Astrocyte (in vitro differentiated cells and primary cell): ENCODE measurements around the gene DNAJC30. TPM values are rescaled to one million over a fixed set of nuclear protein-coding genes. Genes with fewer than 3 reads are reported as not detected.

Experiments used
- DNase-seq: peaks from one replicate; pipeline ENCODE4 v3.0.0-alpha.2; 2010; ENCODE audit warnings: low read depth
- FAIRE-seq: peaks from 2 replicates; lab custom pipeline; 2011; peaks lifted over from hg19 to GRCh38; lab: Jason Lieb, UNC
- H2AFZ ChIP-seq: 2 replicates; pipeline ENCODE4 v1.6.0; 2012; ENCODE audit warnings: low read depth, low read length, inconsistent platforms
- H3K27ac ChIP-seq: 2 replicates; pipeline ENCODE4 v1.5.1; 2011; ENCODE audit warnings: low read depth, low read length, inconsistent platforms
- H3K27me3 ChIP-seq: 2 replicates; pipeline ENCODE4 v1.6.0; 2011; ENCODE audit warnings: low read length, inconsistent platforms; ENCODE audit not compliant: insufficient read depth
- H3K36me3 ChIP-seq: 2 replicates; pipeline ENCODE4 v1.5.1; 2011; ENCODE audit warnings: low read length, inconsistent platforms; ENCODE audit not compliant: insufficient read depth
- H3K4me1 ChIP-seq: 2 replicates; pipeline ENCODE4 v1.5.1; 2011; ENCODE audit warnings: low read length, inconsistent platforms; ENCODE audit not compliant: insufficient read depth
- H3K4me2 ChIP-seq: 2 replicates; pipeline ENCODE4 v1.6.0; 2012; ENCODE audit warnings: low read length, inconsistent platforms
- H3K4me3 ChIP-seq: 2 replicates; pipeline ENCODE4 v1.5.1; 2011; ENCODE audit warnings: low read depth, mild to moderate bottlenecking, low read length, inconsistent platforms; ENCODE audit not compliant: insufficient read depth
- H3K79me2 ChIP-seq: 2 replicates; pipeline ENCODE4 v1.6.0; 2012; ENCODE audit warnings: mild to moderate bottlenecking, low read length, inconsistent platforms; ENCODE audit not compliant: insufficient read depth
- H3K9ac ChIP-seq: 2 replicates; pipeline ENCODE4 v1.6.0; 2012; ENCODE audit warnings: mild to moderate bottlenecking, low read length, inconsistent platforms
- H3K9me3 ChIP-seq: 2 replicates; pipeline ENCODE4 v1.5.1; 2012; ENCODE audit warnings: low read depth, mild to moderate bottlenecking, low read length, inconsistent platforms; ENCODE audit not compliant: insufficient read depth
- H4K20me1 ChIP-seq: 2 replicates; pipeline ENCODE4 v1.6.0; 2012; ENCODE audit warnings: low read length, inconsistent platforms; ENCODE audit not compliant: insufficient read depth
- H3K27ac Mint-ChIP-seq: one replicate; pipeline ENCODE4 v1.8.0; 2021; ENCODE audit warnings: mild to moderate bottlenecking, mixed read lengths; ENCODE audit not compliant: unreplicated experiment
- H3K27me3 Mint-ChIP-seq: one replicate; pipeline ENCODE4 v1.8.0; 2021; ENCODE audit warnings: low read depth, mixed read lengths; ENCODE audit not compliant: unreplicated experiment
- H3K36me3 Mint-ChIP-seq: one replicate; pipeline ENCODE4 v1.8.0; 2021; ENCODE audit warnings: low read depth, mixed read lengths; ENCODE audit not compliant: unreplicated experiment
- H3K4me1 Mint-ChIP-seq: one replicate; pipeline ENCODE4 v1.8.0; 2021; ENCODE audit warnings: low read depth, mixed read lengths; ENCODE audit not compliant: unreplicated experiment
- H3K4me3 Mint-ChIP-seq: one replicate; pipeline ENCODE4 v1.8.0; 2021; ENCODE audit warnings: mild to moderate bottlenecking, moderate library complexity, mixed read lengths; ENCODE audit not compliant: unreplicated experiment
- H3K9me3 Mint-ChIP-seq: one replicate; pipeline ENCODE4 v1.8.0; 2021; ENCODE audit warnings: mild to moderate bottlenecking, mixed read lengths; ENCODE audit not compliant: unreplicated experiment
- EZH2 ChIP-seq: IDR thresholded peaks from 2 replicates; pipeline ENCODE4 v1.6.1; 2012; ENCODE audit warnings: mild to moderate bottlenecking, low read length, inconsistent platforms; ENCODE audit not compliant: insufficient read depth
- total RNA-seq: library from RNA; stranded (reverse); gene quantifications from 2 replicates; pipeline ENCODE4 v1.2.1, GENCODE V29; 2021
- TF ChIP-seq, protein P1 (sequence below): IDR thresholded peaks from 2 replicates; pipeline ENCODE4 v1.5.1; 2011; ENCODE audit warnings: low read depth, mild to moderate bottlenecking, inconsistent platforms, low read length, moderate library complexity; ENCODE audit not compliant: insufficient read depth

The DNAJC30 gene
- total RNA-seq, 1 donor from 2014 or later = 11.0 TPM

DNA sequence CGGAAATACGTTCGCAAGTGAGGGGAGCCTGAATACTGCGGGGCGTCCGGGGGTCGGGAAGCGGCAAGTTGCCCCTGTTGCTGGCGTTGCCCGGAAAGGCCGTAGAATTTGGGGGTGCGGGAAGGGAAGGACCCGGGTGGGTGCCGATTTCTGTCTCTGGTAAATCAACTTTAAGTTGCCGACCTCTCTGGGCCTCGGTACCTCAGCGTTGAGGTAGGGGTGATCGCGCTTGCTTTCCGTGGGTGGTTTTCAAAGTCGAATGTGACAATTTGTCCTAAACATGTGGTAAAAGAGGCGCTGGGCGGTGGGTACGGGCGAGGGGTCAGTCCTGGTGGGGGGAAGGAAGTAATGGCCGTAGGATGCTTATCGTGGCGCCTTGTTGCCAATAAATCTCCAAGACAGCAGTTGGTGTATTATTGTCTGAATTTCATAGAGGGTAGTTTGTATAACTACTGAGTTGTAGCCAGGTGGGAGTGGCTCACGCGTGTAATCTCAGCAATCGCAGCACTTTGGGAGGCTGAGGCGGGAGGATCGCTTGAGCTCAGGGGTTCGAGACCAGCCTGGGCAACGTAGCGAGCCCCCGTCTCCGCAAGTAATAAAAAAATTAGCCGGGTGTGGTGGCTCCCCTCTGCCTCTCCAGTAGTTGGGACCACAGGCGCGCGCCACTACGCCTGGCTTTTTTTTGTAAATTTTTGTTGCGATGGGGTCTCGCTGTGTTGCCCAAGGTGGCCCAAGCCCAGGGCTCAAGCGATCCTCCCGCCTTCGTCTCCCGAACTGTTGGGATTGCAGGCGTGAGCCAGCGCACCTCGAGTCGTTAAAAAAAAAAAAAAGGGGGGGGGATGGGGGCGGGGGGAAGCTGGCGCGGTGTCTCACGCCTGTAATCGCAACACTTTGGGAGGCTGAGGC is 788 bp upstream of the DNAJC30 start:
- FAIRE-seq = no peak
- Histone ChIP-seq H3K9me3 (no peaks in the 10 kb centered on the region), H3K9ac (peak overlapping the region; percentile 95), H3K4me3 (peak overlapping the region; percentile 97), H3K79me2 (peaks cover 91% of the 10 kb centered on the region), H4K20me1 (peaks cover 54% of the 10 kb centered on the region), H3K27me3 (no peaks in the 10 kb centered on the region), H2AFZ (peak overlapping the region; percentile 82), H3K36me3 (peaks cover 9% of the 10 kb centered on the region), H3K4me1 (peaks cover 25% of the 10 kb centered on the region), H3K4me2 (peak overlapping the region; percentile 92), H3K27ac (peak overlapping the region; percentile 88)
- H3K4me3 Mint-ChIP-seq = peak overlapping the region; percentile 98
- no peaks in the 10 kb centered on the region for H3K9me3 Mint-ChIP-seq
- H3K36me3 Mint-ChIP-seq = peaks cover 11% of the 10 kb centered on the region
- peaks cover 18% of the 10 kb centered on the region for H3K4me1 Mint-ChIP-seq
- no peaks in the 10 kb centered on the region for H3K27me3 Mint-ChIP-seq
- no peak for DNase-seq
- peak overlapping the region; percentile 78 for H3K27ac Mint-ChIP-seq
- TF ChIP-seq EZH2 = no peak
- TF ChIP-seq, protein P1, sequence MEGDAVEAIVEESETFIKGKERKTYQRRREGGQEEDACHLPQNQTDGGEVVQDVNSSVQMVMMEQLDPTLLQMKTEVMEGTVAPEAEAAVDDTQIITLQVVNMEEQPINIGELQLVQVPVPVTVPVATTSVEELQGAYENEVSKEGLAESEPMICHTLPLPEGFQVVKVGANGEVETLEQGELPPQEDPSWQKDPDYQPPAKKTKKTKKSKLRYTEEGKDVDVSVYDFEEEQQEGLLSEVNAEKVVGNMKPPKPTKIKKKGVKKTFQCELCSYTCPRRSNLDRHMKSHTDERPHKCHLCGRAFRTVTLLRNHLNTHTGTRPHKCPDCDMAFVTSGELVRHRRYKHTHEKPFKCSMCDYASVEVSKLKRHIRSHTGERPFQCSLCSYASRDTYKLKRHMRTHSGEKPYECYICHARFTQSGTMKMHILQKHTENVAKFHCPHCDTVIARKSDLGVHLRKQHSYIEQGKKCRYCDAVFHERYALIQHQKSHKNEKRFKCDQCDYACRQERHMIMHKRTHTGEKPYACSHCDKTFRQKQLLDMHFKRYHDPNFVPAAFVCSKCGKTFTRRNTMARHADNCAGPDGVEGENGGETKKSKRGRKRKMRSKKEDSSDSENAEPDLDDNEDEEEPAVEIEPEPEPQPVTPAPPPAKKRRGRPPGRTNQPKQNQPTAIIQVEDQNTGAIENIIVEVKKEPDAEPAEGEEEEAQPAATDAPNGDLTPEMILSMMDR = no peak

DNA sequence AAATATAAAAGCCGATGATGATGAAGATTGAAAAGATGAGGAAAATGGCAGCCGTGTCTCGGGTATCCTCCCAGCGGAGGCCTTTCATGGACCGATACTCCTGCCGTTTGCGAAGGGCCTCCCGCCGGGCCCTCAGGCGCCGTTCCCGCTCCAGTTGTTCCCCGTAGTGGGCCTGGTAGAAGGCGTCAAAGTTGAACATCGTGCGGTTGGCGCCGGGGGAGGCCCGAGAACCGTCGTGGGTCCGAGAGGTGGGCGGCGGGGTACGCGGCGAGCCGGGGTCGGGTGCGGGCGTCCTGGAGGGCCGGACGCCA is 553 bp downstream of the DNAJC30 start:
- Mint-ChIP-seq H3K4me1 (peaks cover 18% of the 10 kb centered on the region), H3K36me3 (peaks cover 19% of the 10 kb centered on the region), H3K27ac (peak overlapping the region; percentile 85), H3K4me3 (peak overlapping the region; percentile 98), H3K27me3 (no peaks in the 10 kb centered on the region), H3K9me3 (no peaks in the 10 kb centered on the region)
- peak overlapping the region; percentile 95 for H3K9ac ChIP-seq
- H3K36me3 ChIP-seq = peaks cover 4% of the 10 kb centered on the region
- peak overlapping the region; percentile 97 for H3K4me3 ChIP-seq
- H3K4me2 ChIP-seq = peak overlapping the region; percentile 97
- H3K27ac ChIP-seq = peak overlapping the region; percentile 92
- H3K27me3 ChIP-seq = no peaks in the 10 kb centered on the region
- peaks cover 25% of the 10 kb centered on the region for H3K4me1 ChIP-seq
- no peak for FAIRE-seq
- TF ChIP-seq, protein P1 = no peak
- H3K79me2 ChIP-seq = peaks cover 92% of the 10 kb centered on the region
- peaks cover 61% of the 10 kb centered on the region for H4K20me1 ChIP-seq
- DNase-seq = no peak
- peak overlapping the region; percentile 97 for H2AFZ ChIP-seq
- H3K9me3 ChIP-seq = no peaks in the 10 kb centered on the region

DNA sequence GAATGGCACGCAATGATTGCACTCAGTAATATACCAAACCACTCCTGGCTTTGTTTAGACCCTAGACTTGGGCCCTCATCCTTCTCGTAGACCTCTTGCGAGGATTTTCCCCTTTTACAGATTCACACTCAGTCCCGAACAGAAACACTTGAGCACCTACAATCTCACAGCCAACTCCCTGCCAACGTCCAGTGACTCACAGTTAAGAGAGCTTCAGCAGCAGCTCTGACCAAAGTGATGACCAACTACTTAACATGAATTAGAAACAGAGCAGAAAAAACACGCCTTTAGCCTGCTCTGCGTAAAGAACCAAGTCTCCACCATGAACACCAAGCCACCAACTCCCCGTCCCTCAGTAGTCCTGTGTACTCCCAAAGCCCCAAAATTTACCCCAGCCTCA is 2.2 kb downstream of the DNAJC30 start:
- H3K9ac ChIP-seq = peak overlapping the region; percentile 95
- H3K4me3 ChIP-seq = peak overlapping the region; percentile 97
- H3K79me2 ChIP-seq = peaks cover 75% of the 10 kb centered on the region
- TF ChIP-seq, protein P1 = no peak
- no peak for TF ChIP-seq EZH2
- peaks cover 51% of the 10 kb centered on the region for H4K20me1 ChIP-seq
- no peaks in the 10 kb centered on the region for H3K9me3 Mint-ChIP-seq
- no peaks in the 10 kb centered on the region for H3K9me3 ChIP-seq
- H3K4me1 ChIP-seq = peaks cover 25% of the 10 kb centered on the region
- peak overlapping the region; percentile 37 for H3K27ac Mint-ChIP-seq
- peak overlapping the region; percentile 97 for H3K4me2 ChIP-seq
- no peak overlapping the region for H3K27ac ChIP-seq
- peak overlapping the region; percentile 98 for H3K4me3 Mint-ChIP-seq
- H3K36me3 Mint-ChIP-seq = peaks cover 14% of the 10 kb centered on the region
- no peaks in the 10 kb centered on the region for H3K27me3 Mint-ChIP-seq
- no peak for FAIRE-seq
- peaks cover 18% of the 10 kb centered on the region for H3K4me1 Mint-ChIP-seq
- no peak overlapping the region for H2AFZ ChIP-seq
- DNase-seq = peak; percentile 74
- H3K27me3 ChIP-seq = no peaks in the 10 kb centered on the region
- H3K36me3 ChIP-seq = no peaks in the 10 kb centered on the region
